ENCODE measurements around the gene OPA1.

The OPA1 gene

GRCh38 chr3:193710286-193711165, 117.5 kb downstream of the OPA1 start:
- no peak for DNase-seq

- no peak for DNase-seq
Measured at GRCh38 chr3:193711166-193711485, 118.1 kb downstream of the OPA1 start.

GRCh38 chr3:193711523-193711963, 118.5 kb downstream of the OPA1 start:
- DNase-seq = no peak

- DNase-seq = no peak
Measured at GRCh38 chr3:193711964-193712598, 119.1 kb downstream of the OPA1 start.

- no peak for DNase-seq
Measured at GRCh38 chr3:193712938-193713337, 119.9 kb downstream of the OPA1 start.

GRCh38 chr3:193714523-193715137, 121.6 kb downstream of the OPA1 start:
- no peak for DNase-seq

GRCh38 chr3:193716150-193716549, 123.1 kb downstream of the OPA1 start:
- no peak for DNase-seq

GRCh38 chr3:193719735-193720134, 126.7 kb downstream of the OPA1 start:
- DNase-seq = no peak

GRCh38 chr3:193720169-193720568, 127.2 kb downstream of the OPA1 start:
- DNase-seq = no peak

GRCh38 chr3:193722566-193722965, 129.6 kb downstream of the OPA1 start:
- DNase-seq = no peak

- DNase-seq = no peak
Measured at GRCh38 chr3:193727089-193727488, 134.1 kb downstream of the OPA1 start.

GRCh38 chr3:193728429-193729087, 135.6 kb downstream of the OPA1 start:
- DNase-seq = no peak

GRCh38 chr3:193729088-193729465, 136.1 kb downstream of the OPA1 start:
- DNase-seq = no peak

- no peak for DNase-seq
Measured at GRCh38 chr3:193729601-193730000, 136.6 kb downstream of the OPA1 start.

GRCh38 chr3:193730511-193730910, 137.5 kb downstream of the OPA1 start:
- no peak for DNase-seq

- no peak for DNase-seq
Measured at GRCh38 chr3:193730976-193731375, 138.0 kb downstream of the OPA1 start.

- DNase-seq = no peak
Measured at GRCh38 chr3:193731656-193732055, 138.6 kb downstream of the OPA1 start.

GRCh38 chr3:193732391-193732790, 139.4 kb downstream of the OPA1 start:
- no peak for DNase-seq

GRCh38 chr3:193732827-193733226, 139.8 kb downstream of the OPA1 start:
- no peak for DNase-seq

- no peak for DNase-seq
Measured at GRCh38 chr3:193734737-193735366, 141.8 kb downstream of the OPA1 start.

GRCh38 chr3:193735850-193736249, 142.8 kb downstream of the OPA1 start:
- DNase-seq = no peak

- DNase-seq = no peak
Measured at GRCh38 chr3:193736616-193737015, 143.6 kb downstream of the OPA1 start.

- DNase-seq = no peak
Measured at GRCh38 chr3:193737191-193737751, 144.3 kb downstream of the OPA1 start.
